HCEC 1CT (cell line): ENCODE measurements around the gene ZEB1.
"Not testable (repeated sequence)": the region's sequence is repeated elsewhere in the genome, so short reads cannot be mapped to it uniquely, and the experiment has no call there.

Experiments used
- DNase-seq: peaks from one replicate; pipeline ENCODE4 v3.0.0-alpha.2; 2017

ZEB1 gene

DNA sequence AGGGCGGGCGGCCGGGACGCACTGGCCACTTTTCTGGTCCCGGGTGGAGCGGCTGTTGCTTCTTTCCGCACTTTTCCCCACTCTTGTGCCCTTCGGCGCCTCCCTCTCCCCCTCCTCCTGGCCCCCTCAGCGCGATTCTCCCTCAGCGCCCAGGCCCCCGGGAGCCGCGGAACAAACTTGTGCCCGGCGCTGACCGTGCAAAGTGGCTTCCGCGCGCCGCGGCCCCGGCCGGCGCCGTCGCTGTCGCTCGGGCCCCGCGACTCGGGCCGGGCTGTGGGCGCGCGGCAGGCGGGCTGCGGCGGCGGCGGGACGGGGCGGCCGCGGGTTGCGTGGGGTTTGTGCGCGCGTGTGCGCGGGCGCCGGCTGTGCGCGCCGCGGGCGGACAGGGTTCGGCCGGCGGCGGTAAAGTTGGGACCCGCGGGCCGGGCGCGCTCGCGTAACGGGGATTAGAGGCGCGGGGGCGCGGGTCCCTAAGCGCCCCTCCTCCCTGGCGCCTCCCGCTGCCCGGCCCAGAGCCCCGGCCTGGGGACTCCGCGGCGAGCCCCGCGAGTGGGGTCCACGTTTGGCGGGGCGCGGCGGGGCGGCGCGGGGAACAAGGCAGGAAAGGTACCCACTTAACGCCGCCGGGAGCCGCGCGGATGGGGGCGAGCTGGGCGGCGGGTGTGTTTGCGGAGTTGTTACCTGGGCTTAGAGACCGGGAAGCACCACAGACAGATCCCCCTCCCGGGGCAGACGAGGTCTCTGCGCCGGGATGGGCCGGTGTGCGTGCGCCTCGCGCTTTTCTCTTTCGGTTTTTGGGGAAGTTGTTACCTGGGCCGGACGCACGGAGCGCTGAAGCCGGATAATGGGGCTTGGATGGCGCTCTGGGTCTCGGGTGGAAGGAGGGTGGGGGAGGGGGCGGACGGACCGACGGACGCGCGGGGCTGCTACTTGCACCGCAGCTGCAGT is 860 bp downstream of the ZEB1 start:
- no peak for DNase-seq

DNA sequence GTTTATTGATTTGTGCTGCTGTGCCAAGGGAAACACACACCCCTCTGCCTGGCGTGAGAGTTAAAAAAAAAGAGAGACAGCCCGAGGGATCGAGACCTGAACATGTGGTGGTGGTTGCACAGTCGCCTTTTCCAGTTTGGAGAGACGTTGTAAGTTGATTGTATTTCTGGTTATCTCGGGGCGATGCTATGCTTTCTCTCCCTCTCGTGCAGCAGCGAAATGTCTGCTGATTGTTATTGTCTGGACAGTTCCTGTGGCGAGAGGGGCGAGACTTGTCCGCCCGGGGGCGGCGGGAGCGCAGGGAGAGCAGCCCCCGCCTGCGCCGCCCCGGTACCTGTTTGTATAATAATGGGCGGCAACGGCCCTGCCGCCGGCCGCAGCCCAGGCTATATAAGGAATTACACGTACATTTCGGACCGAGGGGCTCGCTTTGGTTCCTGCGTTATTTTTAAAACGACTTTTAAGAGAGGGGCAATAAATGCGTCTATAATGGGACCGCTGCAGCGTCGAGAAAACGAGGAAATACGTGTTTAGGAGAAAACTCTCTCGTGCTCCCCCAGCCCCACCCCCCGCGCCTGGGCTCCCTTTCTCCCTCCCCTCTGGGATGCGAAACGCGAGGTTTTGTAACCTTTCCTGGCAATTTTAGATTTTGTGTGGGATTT is 1.7 kb downstream of the ZEB1 start:
- peak; percentile 63 for DNase-seq

DNA sequence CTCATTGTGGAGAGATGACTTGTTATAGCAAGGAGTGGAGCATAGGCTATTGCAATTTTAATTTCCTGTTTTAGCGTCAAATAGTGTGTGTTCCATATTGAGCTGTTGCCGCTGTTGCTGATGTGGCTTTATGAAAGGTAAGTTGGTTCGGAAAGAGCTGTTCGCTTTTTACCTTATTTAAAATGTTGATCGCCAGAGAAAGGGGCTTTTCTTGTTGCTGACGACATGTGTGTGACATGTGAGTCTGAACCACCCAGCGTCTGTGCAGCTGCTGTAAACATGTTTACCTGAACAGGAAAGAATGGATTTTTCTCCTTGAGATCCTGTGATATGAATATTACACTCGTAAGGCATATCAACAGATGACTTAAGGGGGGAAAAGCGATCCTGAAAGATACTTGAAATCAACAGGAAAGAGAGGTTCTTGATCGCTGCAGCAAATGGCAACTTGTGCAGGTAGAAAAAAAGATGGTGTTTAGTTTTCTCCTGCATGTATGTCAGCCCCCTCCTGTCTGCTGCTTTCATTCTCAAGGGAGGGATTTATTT is 2.5 kb downstream of the ZEB1 start:
- DNase-seq, result peak; percentile 12

GRCh38 chr10:31322647-31323046 is 3.6 kb downstream of the ZEB1 start:
- peak; percentile 36 for DNase-seq

- DNase-seq, result no peak
These were observed 21.3 kb downstream of the ZEB1 start for GRCh38 chr10:31340343-31340742.

DNA sequence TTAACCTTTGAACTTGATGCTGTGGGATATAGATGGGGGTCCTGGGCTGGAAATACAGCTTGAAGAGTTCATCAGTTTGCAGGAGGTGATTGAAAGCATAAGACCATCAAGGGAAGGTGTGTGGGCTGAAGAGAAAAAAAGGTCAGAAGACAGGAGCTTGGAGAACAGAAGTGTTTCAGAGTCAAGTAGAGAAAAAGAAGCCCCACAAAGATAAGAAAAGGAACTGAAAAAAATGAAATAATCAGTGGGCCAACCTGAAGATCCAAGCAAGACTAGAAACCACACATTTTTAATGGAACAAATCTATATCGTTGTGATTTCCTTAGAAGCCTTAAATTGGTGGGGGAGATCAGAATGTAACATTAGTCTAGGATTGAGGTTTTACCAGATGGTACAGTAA is 22.5 kb downstream of the ZEB1 start:
- no peak for DNase-seq

DNA sequence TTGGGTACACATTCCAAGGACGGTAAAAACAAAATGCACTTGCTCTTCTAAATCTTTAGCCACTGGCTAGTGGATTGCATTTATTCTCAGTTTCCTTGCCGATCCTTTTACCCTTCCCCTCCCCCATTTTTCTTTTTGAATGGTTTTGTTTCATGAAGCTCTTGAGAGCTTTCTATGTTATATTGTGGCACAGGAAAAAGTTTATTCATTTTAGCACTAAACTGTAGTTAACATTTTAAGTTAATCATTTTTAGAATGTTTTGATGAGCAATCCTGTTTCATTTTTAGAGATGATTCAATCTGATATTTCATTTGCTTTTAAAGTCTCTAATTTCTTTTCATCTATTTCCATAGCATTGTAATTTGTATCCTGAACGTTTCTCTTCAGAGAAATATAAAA is 24.0 kb downstream of the ZEB1 start:
- no peak for DNase-seq

DNA sequence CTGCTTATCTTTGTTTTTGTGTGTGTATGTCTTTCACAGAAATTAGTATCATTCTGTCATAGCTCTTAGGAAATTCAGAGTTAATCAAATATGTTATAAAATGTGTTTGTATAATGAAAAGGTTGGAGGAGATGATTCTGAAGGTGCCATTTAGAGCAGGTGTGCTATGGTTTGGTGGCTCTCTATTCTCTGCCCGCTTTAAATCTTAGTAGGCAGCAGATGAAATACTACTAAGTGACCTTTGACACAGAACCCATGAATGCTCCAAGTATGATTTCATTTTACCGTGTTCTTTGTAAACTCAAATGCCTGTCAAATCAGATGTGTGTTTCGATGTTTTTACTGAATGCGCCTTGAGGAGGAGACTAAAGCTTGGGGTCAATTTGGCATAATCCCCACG is 24.5 kb downstream of the ZEB1 start:
- peak; percentile 12 for DNase-seq

DNA sequence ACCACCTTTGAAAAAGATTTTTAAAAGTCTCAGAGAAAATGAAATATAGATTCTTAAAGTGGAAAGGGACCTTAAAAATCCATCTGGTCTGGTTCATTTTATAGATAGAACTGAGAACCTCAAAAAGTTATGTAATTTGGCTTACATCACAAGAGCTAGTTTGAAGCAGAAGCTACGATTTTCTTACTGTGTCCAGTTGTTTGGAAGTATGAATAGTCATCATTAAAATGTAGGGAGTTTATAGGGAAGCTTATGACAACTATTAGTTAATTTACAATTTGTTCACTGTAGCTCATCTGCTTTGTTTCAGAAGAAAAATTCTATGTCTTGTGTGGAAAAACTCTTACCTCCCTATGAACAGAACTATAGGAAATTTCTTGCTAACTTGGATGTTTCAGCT is 26.9 kb downstream of the ZEB1 start:
- DNase-seq, result peak; percentile 17

DNA sequence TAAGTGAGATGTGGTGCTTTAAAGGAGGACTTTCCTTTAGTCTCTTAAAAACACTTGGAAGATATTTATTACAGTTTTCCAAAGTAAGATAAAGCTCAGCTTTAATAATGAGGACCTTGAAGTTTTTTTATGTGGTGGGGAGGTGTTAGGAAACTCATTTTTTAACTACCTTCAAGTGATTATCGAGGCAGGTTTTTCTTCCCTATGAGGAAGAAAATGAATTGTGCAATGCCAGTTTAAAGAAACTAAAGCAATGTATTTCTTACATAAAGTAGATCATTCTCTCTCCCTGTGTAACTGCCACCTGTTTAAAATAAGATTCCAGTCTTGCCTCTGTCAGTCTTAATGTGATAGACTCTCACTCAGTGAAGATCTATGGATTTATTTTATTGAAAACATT is 27.9 kb downstream of the ZEB1 start:
- no peak for DNase-seq

- no peak for DNase-seq
These were observed 28.7 kb downstream of the ZEB1 start for GRCh38 chr10:31347705-31348104.

DNA sequence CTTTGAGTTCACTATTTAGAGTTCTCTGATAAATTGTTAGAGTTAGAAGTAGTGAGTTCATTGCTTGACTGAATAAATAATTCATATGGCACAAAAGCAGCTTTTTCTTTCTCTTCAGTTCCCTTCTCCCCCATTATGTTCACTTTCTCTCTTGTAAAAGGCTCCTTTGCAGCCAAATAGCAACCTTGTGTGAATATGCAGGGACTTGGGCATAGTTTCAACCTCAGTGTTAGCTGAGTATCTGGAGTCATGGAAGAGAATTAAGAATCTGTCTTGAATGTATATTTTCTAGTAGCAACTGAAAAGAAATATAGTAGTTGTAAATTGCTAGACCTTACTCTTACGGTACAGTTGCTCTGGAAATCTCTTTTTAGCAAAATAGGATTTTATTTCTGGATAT is 31.9 kb downstream of the ZEB1 start:
- no peak for DNase-seq

- no peak for DNase-seq
These were observed 33.6 kb downstream of the ZEB1 start for GRCh38 chr10:31352436-31353226.

- peak; percentile 77 for DNase-seq
These were observed 34.6 kb downstream of the ZEB1 start for GRCh38 chr10:31353574-31353973.

- peak; percentile 67 for DNase-seq
These were observed 39.8 kb downstream of the ZEB1 start for GRCh38 chr10:31358688-31359330.

- DNase-seq, result no peak
These were observed 41.0 kb downstream of the ZEB1 start for GRCh38 chr10:31359979-31360378.

DNA sequence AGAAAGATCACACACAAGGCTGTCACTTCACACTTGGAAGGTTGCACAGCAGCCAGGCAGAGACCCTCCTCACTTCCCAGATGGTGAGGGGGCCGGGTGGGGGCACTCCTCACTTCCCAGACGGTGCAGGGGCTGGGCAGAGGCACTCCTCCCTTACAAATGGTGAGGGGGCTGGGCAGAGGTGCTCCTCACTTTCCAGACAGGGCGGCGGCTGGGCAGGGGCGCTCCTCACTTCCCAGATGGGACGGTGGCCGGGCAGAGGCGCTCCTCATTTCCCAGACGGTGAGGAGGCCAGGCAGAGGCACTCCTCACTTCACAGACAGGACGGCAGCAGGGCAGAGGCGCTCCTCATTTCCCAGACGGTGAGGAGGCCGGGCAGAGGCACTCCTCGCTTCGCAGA is 42.5 kb downstream of the ZEB1 start:
- not testable (repeated sequence) for DNase-seq

DNA sequence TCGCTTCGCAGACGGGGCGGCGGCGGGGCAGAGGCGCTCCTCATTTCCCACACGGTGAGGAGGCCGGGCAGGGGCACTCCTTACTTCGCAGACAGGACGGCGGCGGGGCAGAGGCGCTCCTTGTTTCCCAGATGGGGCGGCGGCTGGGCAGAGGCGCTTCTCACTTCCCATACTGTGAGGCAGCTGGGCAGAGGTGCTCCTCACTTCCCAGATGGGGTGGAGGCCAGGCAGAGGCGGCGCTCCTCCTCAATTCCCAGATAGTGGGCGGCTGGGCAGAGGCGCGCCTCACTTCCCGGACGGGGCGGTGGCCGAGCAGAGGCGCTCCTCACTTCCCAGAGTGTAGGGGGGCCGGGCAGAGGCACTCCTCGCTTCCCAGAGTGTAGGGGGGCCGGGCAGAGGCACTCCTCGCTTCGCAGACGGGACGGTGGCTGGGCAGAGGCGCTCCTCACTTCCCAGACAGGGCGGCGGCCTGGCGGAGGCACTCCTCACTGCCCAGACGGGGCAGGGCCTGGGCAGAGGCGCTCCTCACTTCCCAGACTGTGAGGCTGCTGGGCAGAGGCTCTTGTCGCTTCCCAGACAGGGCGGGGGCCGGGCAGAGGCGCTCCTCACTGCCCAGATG is 43.1 kb downstream of the ZEB1 start:
- no peak for DNase-seq

DNA sequence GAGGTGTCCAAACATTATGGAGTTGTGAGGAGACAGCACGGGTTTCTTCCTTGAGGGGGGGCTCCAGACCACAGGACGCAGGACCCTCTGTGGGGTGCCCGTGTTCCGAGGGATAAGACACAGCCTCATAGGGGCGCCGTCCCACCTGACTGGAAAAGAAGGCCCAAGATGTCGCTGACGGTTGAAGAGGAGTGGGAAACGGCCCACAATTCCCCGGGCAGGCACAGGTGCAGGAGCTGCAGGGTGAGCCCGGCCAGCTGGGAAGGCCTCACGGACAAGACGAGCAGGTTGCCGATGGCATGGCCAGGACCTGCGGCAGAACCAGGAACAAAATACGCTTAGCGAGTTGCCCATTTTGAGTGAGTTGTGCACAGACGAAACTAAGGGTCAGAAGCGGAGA is 44.7 kb downstream of the ZEB1 start:
- not testable (repeated sequence) for DNase-seq

GRCh38 chr10:31364238-31364637 is 45.2 kb downstream of the ZEB1 start:
- not testable (repeated sequence) for DNase-seq

DNA sequence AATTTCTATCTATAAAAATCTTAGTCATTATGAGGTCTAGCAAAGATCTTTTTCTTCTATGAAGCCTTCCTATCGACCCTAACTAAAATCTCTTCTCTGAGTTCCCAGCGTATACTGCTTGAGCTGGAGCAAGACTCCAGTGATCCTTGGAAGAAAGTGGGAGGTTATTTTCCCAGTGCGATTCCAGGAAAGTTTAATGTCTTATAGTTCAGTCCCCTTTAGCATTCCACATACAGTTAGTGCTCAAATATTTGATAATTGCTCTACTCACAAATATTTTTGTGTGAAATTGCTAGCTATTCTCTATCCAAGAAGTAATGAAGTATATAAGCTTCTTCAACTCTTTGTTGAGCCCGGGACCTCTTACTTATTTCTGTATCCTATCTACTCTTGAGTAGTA is 47.7 kb downstream of the ZEB1 start:
- no peak for DNase-seq

DNA sequence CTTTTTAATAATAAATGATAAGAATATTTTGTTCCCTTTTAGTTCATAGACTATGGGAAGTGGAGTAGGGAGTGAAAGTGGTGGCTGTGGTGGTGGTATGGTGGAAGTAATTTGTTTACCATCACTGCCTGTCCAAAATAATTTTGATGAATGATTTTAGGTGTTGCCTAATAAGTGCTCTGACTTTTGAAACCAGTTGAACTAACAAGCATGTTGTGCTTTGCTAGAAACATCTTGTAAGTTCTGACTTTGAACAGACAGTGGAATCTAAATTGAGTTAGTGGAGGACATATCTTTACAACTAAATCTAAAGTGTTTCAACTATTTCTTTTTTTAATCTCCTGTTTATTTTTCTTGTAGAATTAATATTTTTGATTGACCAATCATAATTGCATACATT is 49.7 kb downstream of the ZEB1 start:
- no peak for DNase-seq
